Heart left ventricle (tissue), 16 donors: ENCODE data around the gene ADCY4. TPM values are rescaled to one million over a fixed set of nuclear protein-coding genes. Genes with fewer than 3 reads are reported as not detected.

Experiments
- ATAC-seq, 4 donors: fragments of 200-7000 bp; cut with Tn5 transposase; one replicate each; pipeline ENCODE4 v1.9.1; 2020 to 2022; ENCODE audit warnings: moderate library complexity in 4 of 4, mild to moderate bottlenecking in 3 of 4, moderate number of reproducible peaks in 1 of 4
- DNase-seq, 5 donors: peaks; one replicate each; pipeline ENCODE4 v3.0.0-alpha.2; 2020
- H3K27ac ChIP-seq, 12 donors: fragments of 200-600 bp; sonication (generic) in 4 of 12; one replicate each; pipeline versions ENCODE4 v1.5.0 to v1.8.0; 2016 to 2022; ENCODE audit warnings: mild to moderate bottlenecking in 2 of 12
- H3K27me3 ChIP-seq, 9 donors: fragments of 200-600 bp; sonication (generic) in 2 of 9; one replicate each; pipeline versions ENCODE4 v1.5.1 to v1.8.0; 2016 to 2022; ENCODE audit warnings: mild to moderate bottlenecking in 3 of 9
- H3K36me3 ChIP-seq, 9 donors: fragments of 200-600 bp; sonication (generic) in 2 of 9; one replicate each; pipeline versions ENCODE4 v1.5.0 to v1.8.0; 2018 to 2022; ENCODE audit warnings: mild to moderate bottlenecking in 2 of 9
- H3K4me1 ChIP-seq, 12 donors: fragments of 200-600 bp; sonication (generic) in 4 of 12; one replicate each; pipeline versions ENCODE4 v1.5.0 to v1.8.0; 2016 to 2022; ENCODE audit warnings: mild to moderate bottlenecking in 3 of 12
- H3K4me3 ChIP-seq, 12 donors: fragments of 200-600 bp; sonication (generic) in 4 of 12; one replicate each; pipeline versions ENCODE4 v1.5.0 to v1.8.0; 2017 to 2022; ENCODE audit warnings: mild to moderate bottlenecking in 9 of 12, moderate library complexity in 4 of 12
- H3K9me3 ChIP-seq, 12 donors: fragments of 200-600 bp; sonication (generic) in 4 of 12; one replicate each; pipeline versions ENCODE4 v1.5.0 to v1.8.0; 2016 to 2022; ENCODE audit warnings: mild to moderate bottlenecking in 1 of 12
- CTCF ChIP-seq, 12 donors: fragments of 200-600 bp; sonication (generic) in 4 of 12; IDR thresholded peaks; one replicate each; pipeline versions ENCODE4 v1.5.0 to v1.8.0; 2018 to 2022; ENCODE audit warnings: antibody characterized with exemption in 12 of 12, mild to moderate bottlenecking in 5 of 12
- POLR2A ChIP-seq, 2 donors: fragments of 450-650 bp; IDR thresholded peaks; one replicate each; pipeline ENCODE4 v1.6.1; 2017; ENCODE audit warnings: antibody characterized with exemption in 2 of 2, mild to moderate bottlenecking in 2 of 2, moderate library complexity in 2 of 2
- WGBS, 4 donors: extraction: QIAGEN DNeasy Blood & Tissue Kit in 2 of 4; methylation state at CpG; one replicate each; pipeline versions ENCODE4 v1.1.5 to v1.1.7; 2013 to 2018; 5-methylcytosine and 5-hydroxymethylcytosine counted together
- intact Hi-C, 10 donors: fragments of 100-400 bp; cut with DNase I; formaldehyde crosslinking; loops; one replicate each; pipeline versions ENCODE4 v1.11.1 to v1.14.2; 2022
- polyA plus RNA-seq, 2 donors: library from polyadenylated mRNA; stranded (reverse); fragments of 200-250 nt; gene quantifications; one replicate each; pipeline ENCODE4 v1.2.3, GENCODE V29; 2013
- total RNA-seq, 9 donors: library from RNA; depleted of rRNA in 2 of 9; stranded (reverse); fragments of >200 nt in 2 of 9; fragmentation: NEBNext Ultra II Directional in 3 of 9; extraction: Animal tissue kit (Norgen Biotek cat#: 25700) in 3 of 9; gene quantifications; one replicate each; pipeline versions ENCODE4 v1.1.0 to v1.2.4, GENCODE V29; 2016 to 2023
- donor health status: ischemic (EF 13 %, LVEDD 7.1; RV severe dilation, severe dysfunction).
- donor health status: healthy with polysubstance abuse.
- donor health status: DM: no; HTN: yes; CAD: no.
- donor health status: DM: no; HTN: no; CAD: no.
- donor health status: ischemic (EF 25% LVEDD 6.9; RV normal size, moderate dysfunction).
- donor health status: ischemic (EF 25% LVEDD 5.7; RV mildly dilated, moderate dysfunction).
- donor health status: healthy.
- donor health status: DM: yes; HTN: yes; CAD: no.
- donor health status: ischemic (EF 35%, LVEDD 5.7; RV mildly dilated, moderate dysfunction).
- donor health status: nonischemic (EF 11% LVEDD 7.7; RV severe dilation, severe dysfunction).
- donor health status: DM: yes; HTN: yes; CAD: no.
- donor health status: PGD.
- donor health status: ischemic (EF 29% LVEDD 5.4; RV normal size, mild dysfunction).
- donor health status: nonischemic (EF 23%, LVEDD 6.1; RV moderate dilation, normal function).

The ADCY4 gene
- total and polyA plus RNA-seq, 11 donors = 20.7 to 47.5 (median 27.5) TPM

GRCh38 chr14:24335461-24336171, 745 bp upstream of the ADCY4 start:
- Histone ChIP-seq H3K27ac (peak overlapping the region; percentile 76 to 99 (median 92)), H3K27me3 (peaks cover 0 to 56% (median 15%) of the 10 kb centered on the region in 9 donors), H3K36me3 (peaks cover 0 to 22% (median 5%) of the 10 kb centered on the region in 9 donors), H3K9me3 (no peaks in the 10 kb centered on the region), H3K4me3 (peak overlapping the region in 11 of 12 donors; percentile 58 to 93 (median 73)), H3K4me1 (peaks cover 8 to 83% (median 50%) of the 10 kb centered on the region in 12 donors)
- intact Hi-C loops = loop anchor here in 5 of 10 donors (1.0 to 2.0 kb wide), 2 partner anchors 31 to 96 kb away; no protein-coding TSS in a partner anchor
- TF ChIP-seq CTCF (IDR thresholded peaks at IDR 0.05) = no peak
- TF ChIP-seq POLR2A (IDR thresholded peaks at IDR 0.05) = no peak
- 62 to 70% (median 65%) methylated on average over 12 of the region's 12 CpGs for WGBS, 4 donors
- no peak for ATAC-seq
- peak in 1 of 5 donors; percentile 18 for DNase-seq

GRCh38 chr14:24332268-24332993, 2.4 kb downstream of the ADCY4 start:
- H3K36me3 ChIP-seq = peaks cover 0 to 19% (median 5%) of the 10 kb centered on the region in 9 donors
- peaks cover 0 to 37% (median 14%) of the 10 kb centered on the region in 9 donors for H3K27me3 ChIP-seq
- H3K4me3 ChIP-seq = peak overlapping the region in 10 of 12 donors; percentile 3 to 93 (median 74)
- DNase-seq = peak in 4 of 5 donors; percentile 64 to 71 (median 68)
- H3K9me3 ChIP-seq = no peaks in the 10 kb centered on the region
- 19 to 38% (median 30%) methylated on average over 53 to 56 of the region's 56 CpGs for WGBS, 4 donors
- intact Hi-C loops = loop anchor here in 9 of 10 donors (2.0 to 5.0 kb wide), 6 partner anchors 34 to 105 kb away; no protein-coding TSS in a partner anchor
- peak; percentile 9 to 60 (median 52) for ATAC-seq
- H3K27ac ChIP-seq = peak overlapping the region in 2 of 12 donors; percentile 87 to 96
- peaks cover 6 to 95% (median 36%) of the 10 kb centered on the region in 12 donors for H3K4me1 ChIP-seq
- TF ChIP-seq POLR2A (IDR thresholded peaks at IDR 0.05) = no peak
- TF ChIP-seq CTCF (IDR thresholded peaks at IDR 0.05) = peak; percentile 48 to 76 (median 65)

GRCh38 chr14:24331731-24332267, 3.1 kb downstream of the ADCY4 start:
- no peak overlapping the region for H3K27ac ChIP-seq
- ATAC-seq (no peak), DNase-seq (peak in 1 of 5 donors; percentile 30)
- TF ChIP-seq CTCF (IDR thresholded peaks at IDR 0.05) (no peak), POLR2A (IDR thresholded peaks at IDR 0.05) (no peak)
- WGBS, 4 donors = 61 to 71% (median 65%) methylated on average over 22 to 26 of the region's 26 CpGs
- peaks cover 0 to 37% (median 14%) of the 10 kb centered on the region in 9 donors for H3K27me3 ChIP-seq
- peaks cover 6 to 100% (median 36%) of the 10 kb centered on the region in 12 donors for H3K4me1 ChIP-seq
- H3K9me3 ChIP-seq = no peaks in the 10 kb centered on the region
- peak overlapping the region in 3 of 12 donors; percentile 63 to 78 (median 74) for H3K4me3 ChIP-seq
- intact Hi-C loops = loop anchor here in 9 of 10 donors (2.0 to 5.0 kb wide), 6 partner anchors 35 to 106 kb away; no protein-coding TSS in a partner anchor
- H3K36me3 ChIP-seq = peaks cover 0 to 18% (median 5%) of the 10 kb centered on the region in 9 donors
